Activated CD4-positive, alpha-beta T cell treated with anti-CD3 and anti-CD28 coated beads, Interleukin-2, amount 10 ng/mL, durations not matched to agents 24 days and 14 days (primary cell): ENCODE measurements around the gene ERBB3. TPM values are rescaled to one million over a fixed set of nuclear protein-coding genes. Genes with fewer than 3 reads are reported as not detected.
"Not testable (repeated sequence)": the region's sequence is repeated elsewhere in the genome, so short reads cannot be mapped to it uniquely, and the experiment has no call there.

ENCODE experiments used
- DNase-seq: peaks from one replicate; pipeline ENCODE4 v3.0.0; 2022
- H3K27ac Mint-ChIP-seq: one replicate; pipeline ENCODE4 v1.8.0; 2022; ENCODE audit warnings: mild to moderate bottlenecking, mixed read lengths
- H3K27me3 Mint-ChIP-seq: one replicate; pipeline ENCODE4 v1.8.0; 2022; ENCODE audit warnings: mixed read lengths
- H3K36me3 Mint-ChIP-seq: one replicate; pipeline ENCODE4 v1.8.0; 2022; ENCODE audit warnings: low read depth, mild to moderate bottlenecking, mixed read lengths
- H3K4me1 Mint-ChIP-seq: one replicate; pipeline ENCODE4 v1.8.0; 2021; ENCODE audit warnings: mixed read lengths
- H3K4me3 Mint-ChIP-seq: one replicate; pipeline ENCODE4 v1.8.0; 2022; ENCODE audit warnings: mild to moderate bottlenecking, moderate library complexity, mixed read lengths
- H3K9me3 Mint-ChIP-seq: one replicate; pipeline ENCODE4 v1.8.0; 2021; ENCODE audit warnings: mixed read lengths
- intact Hi-C: fragments of 100-400 bp; cut with micrococcal nuclease; formaldehyde crosslinking; loops from one replicate; pipeline ENCODE4 v1.15.1; 2023
- total RNA-seq: library from RNA; stranded (reverse); gene quantifications from 2 replicates; pipeline ENCODE4 v1.2.3, GENCODE V29; 2022

The ERBB3 gene
- total RNA-seq, 1 donor from 2014 or later, result 0.14 TPM

- peak overlapping the region; percentile 98 for H3K4me3 Mint-ChIP-seq
Observed at GRCh38 chr12:56107242-56107641, 27.3 kb downstream of the ERBB3 start.

DNA sequence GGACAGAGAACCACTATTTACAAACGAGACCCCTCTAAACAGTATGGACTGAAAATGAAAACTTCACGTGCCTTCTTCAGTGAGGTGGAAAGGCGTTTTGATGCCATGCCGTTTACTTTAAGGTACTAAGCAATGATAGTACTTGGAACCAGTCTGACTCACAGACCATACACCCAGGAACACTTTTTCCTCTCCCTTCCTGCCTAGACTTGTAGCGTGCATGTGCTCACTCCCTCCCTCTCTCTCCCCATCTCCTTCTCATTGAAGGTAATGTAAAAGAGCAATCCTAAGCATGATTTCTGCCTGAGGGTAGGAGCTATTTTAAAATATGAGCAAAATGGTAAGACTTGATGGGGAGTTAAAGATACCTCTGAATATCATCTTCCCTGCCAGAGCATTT is 30.6 kb downstream of the ERBB3 start:
- Mint-ChIP-seq H3K27me3 (no peaks in the 10 kb centered on the region), H3K4me3 (no peak overlapping the region), H3K27ac (no peak overlapping the region), H3K4me1 (peaks cover 22% of the 10 kb centered on the region), H3K9me3 (no peaks in the 10 kb centered on the region), H3K36me3 (peaks cover 81% of the 10 kb centered on the region)
- intact Hi-C loops, result no loop called here
- DNase-seq, result no peak

More at GRCh38 chr12:56107242-56107641, 27.3 kb downstream of the ERBB3 start:
- Mint-ChIP-seq H3K27me3 (no peaks in the 10 kb centered on the region), H3K9me3 (no peaks in the 10 kb centered on the region), H3K27ac (peak overlapping the region; percentile 26), H3K4me1 (peaks cover 31% of the 10 kb centered on the region), H3K36me3 (peaks cover 69% of the 10 kb centered on the region)
- intact Hi-C loops, result no loop called here
- DNase-seq, result no peak

DNA sequence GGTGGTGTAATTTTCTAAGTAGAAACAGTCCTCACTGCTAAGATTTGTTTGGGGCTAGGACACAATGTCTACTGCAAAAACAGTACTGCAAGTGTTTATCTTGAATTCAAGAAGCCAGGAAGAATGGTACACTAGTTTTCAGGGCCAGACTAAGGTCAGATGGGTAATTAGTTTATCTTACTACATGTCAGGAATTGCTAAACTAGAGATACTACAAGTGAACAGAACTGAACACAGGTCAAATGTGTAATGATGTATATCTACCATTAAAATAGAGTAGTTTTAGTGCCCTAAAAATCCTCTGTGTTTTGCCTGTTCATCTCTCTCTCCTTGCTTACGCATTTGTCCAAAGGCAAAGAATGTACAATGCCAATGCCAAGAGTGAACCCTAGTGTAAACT is 34.1 kb downstream of the ERBB3 start:
- peaks cover 68% of the 10 kb centered on the region for H3K36me3 Mint-ChIP-seq
- no peaks in the 10 kb centered on the region for H3K9me3 Mint-ChIP-seq
- peaks cover 25% of the 10 kb centered on the region for H3K4me1 Mint-ChIP-seq
- H3K4me3 Mint-ChIP-seq, result no peak overlapping the region
- peaks cover 3% of the 10 kb centered on the region for H3K27me3 Mint-ChIP-seq
- peak overlapping the region; percentile 29 for H3K27ac Mint-ChIP-seq
- intact Hi-C loops, result no loop called here
- DNase-seq, result no peak

DNA sequence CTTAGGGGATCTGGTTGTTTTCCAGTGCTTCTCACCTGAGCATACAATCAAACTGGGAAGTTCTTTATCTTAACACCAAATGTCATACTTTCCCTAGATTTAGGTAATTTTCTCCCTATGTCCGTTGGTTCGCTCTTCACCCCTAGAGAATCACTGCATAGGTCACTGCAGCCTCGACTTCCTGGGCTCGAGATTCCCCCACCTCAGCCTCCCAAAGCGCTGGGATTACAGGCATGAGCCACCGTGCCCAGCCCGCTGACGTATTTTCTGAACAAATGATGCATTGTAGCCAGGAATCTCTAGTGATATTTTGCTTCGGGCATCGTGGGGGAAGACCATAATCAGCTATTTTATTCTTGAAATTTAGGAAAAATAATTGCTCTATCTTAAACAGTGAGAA is 35.4 kb downstream of the ERBB3 start:
- no peak for DNase-seq
- H3K27me3 Mint-ChIP-seq, result peaks cover 3% of the 10 kb centered on the region
- H3K4me3 Mint-ChIP-seq, result peak overlapping the region; percentile 97
- peaks cover 58% of the 10 kb centered on the region for H3K36me3 Mint-ChIP-seq
- peak overlapping the region; percentile 100 for H3K27ac Mint-ChIP-seq
- intact Hi-C loops, result loop anchor here (5.0 kb wide), 2 partner anchors 288 to 522 kb away; partner anchors contain the start of gene DNAJC14
- H3K4me1 Mint-ChIP-seq, result peaks cover 35% of the 10 kb centered on the region
- no peaks in the 10 kb centered on the region for H3K9me3 Mint-ChIP-seq

DNA sequence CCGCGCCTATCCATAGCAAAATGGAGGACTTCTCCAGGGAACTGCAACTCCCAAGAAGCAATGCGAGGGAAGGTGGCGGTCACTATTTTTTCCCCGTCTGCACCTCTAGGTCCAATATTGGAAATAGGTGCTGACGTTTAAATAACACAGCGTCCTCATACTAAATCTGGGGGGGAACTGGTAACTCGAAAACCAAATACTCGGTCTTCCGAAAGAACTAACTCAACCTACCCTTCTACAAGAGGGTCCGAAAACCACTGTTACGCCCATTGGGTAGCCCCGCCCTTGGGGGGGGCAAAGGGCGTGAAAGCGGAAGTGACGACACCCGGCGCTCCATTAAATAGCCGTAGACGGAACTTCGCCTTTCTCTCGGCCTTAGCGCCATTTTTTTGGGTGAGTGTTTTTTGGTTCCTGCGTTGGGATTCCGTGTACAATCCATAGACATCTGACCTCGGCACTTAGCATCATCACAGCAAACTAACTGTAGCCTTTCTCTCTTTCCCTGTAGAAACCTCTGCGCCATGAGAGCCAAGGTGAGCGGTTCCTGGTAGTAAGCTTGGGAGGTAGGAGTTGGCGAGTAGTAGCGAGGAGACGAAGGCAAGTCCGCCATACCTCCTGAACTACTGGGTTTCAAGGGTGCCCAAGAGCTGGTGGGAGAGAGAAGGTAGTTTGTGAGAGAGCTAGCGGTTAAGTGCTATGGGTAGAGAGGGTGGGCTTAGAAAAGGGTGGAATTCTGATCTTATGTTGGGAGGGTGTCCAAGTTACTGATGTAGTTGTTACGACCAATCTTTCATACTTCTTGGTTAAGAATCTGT is 36.5 kb downstream of the ERBB3 start, which contains the start of gene RPL41:
TSS of gene RPL41 (plus strand) at position 367 of the 815 bp plus-strand sequence.
- H3K36me3 Mint-ChIP-seq, result peaks cover 51% of the 10 kb centered on the region
- peak within 1 kb of the TSS; percentile 100 for H3K27ac Mint-ChIP-seq
- peak within 1 kb of the TSS; percentile 97 for H3K4me3 Mint-ChIP-seq
- H3K9me3 Mint-ChIP-seq, result no peaks in the 10 kb centered on the region
- peak; percentile 99 for DNase-seq
- peaks cover 35% of the 10 kb centered on the region for H3K4me1 Mint-ChIP-seq
- intact Hi-C loops, result loop anchor here (1.0 to 5.0 kb wide), 6 partner anchors 12 to 521 kb away; partner anchors contain the start of genes DNAJC14 and PA2G4
- peaks cover 3% of the 10 kb centered on the region for H3K27me3 Mint-ChIP-seq

DNA sequence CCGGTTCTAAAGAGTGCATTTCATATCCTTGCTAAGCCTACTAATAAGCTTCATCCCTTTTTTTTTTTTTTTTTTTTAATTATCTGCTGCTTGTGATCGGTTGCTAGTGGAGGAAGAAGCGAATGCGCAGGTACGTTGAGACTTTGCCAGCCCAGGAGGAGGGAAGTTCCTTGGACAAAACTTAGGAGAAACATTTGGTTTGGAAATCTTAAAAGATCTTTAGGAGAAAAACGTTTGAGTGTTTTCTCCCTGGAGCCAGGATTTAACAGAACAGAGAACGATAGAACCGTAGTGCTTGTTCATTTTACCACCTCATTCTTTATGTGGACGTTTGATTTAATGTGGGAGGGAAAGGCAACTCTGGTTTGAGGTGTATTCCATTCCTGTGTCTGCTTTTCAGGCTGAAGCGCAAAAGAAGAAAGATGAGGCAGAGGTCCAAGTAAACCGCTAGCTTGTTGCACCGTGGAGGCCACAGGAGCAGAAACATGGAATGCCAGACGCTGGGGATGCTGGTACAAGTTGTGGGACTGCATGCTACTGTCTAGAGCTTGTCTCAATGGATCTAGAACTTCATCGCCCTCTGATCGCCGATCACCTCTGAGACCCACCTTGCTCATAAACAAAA is 37.2 kb downstream of the ERBB3 start:
- H3K27me3 Mint-ChIP-seq, H3K9me3 Mint-ChIP-seq: not testable (repeated sequence)
- peaks cover 51% of the 10 kb centered on the region for H3K36me3 Mint-ChIP-seq
- peaks cover 35% of the 10 kb centered on the region for H3K4me1 Mint-ChIP-seq
- H3K4me3 Mint-ChIP-seq, result peak overlapping the region; percentile 97
- peak overlapping the region; percentile 100 for H3K27ac Mint-ChIP-seq
- intact Hi-C loops, result loop anchor here (5.0 kb wide), 2 partner anchors 290 to 520 kb away; partner anchors contain the start of gene DNAJC14
- peak; percentile 64 for DNase-seq

DNA sequence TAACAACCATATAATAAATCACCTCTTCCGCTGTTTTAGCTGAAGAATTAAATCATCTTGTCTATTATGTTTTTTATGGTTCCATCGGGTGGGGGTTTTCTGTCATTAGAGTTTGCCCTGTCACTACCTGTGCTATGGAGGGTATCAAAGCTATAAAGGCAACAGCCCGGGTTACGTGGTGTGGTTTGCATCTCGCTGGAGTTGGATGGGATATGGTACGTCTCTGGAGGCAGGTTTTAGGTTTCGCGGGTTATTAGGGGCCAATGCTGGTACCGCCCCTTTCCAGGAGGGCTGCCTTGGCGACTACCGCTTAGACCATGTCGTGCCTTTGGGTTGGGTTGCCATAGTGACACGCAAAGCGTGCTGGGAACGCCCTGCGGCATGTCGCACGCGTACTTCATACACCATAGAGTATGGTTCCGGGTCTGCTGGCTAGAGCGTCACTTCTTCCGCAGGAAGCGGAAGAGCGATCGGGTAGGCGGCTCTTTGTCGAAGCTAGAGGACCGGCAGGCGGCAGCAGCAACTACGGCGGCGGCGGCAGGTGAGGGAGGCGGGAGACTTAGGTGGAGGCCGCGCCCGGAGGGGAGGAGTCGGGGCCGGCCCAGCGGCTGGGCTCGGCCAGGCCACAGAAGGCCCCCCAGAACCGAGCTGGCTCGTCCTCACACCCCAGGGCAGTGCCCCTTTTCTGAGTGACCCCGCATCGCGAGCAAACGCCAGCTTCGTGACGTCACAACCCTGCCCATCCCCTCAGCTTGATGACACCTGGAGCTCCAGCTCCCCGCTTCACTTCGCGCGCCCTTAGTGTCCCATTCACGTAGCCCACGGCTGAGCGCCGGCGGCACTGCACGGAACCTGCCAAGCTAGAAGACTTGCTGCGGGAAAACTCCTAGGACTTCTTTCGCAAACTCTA is 38.1 kb downstream of the ERBB3 start, which contains the start of gene ZC3H10:
TSS of gene ZC3H10 (plus strand) at position 489 of the 910 bp plus-strand sequence. CDS start 2,297 bp downstream, outside the sequence.
- Mint-ChIP-seq H3K4me1 (peaks cover 35% of the 10 kb centered on the region), H3K27me3 (peaks cover 3% of the 10 kb centered on the region), H3K9me3 (no peaks in the 10 kb centered on the region), H3K4me3 (peak within 1 kb of the TSS; percentile 97), H3K36me3 (peaks cover 42% of the 10 kb centered on the region), H3K27ac (peak within 1 kb of the TSS; percentile 100)
- intact Hi-C loops, result loop anchor here (1.0 to 5.0 kb wide), 12 partner anchors 8 to 570 kb away; partner anchors contain the start of genes ANKRD52, CS, DNAJC14 and MYL6
- DNase-seq, result peak; percentile 99

DNA sequence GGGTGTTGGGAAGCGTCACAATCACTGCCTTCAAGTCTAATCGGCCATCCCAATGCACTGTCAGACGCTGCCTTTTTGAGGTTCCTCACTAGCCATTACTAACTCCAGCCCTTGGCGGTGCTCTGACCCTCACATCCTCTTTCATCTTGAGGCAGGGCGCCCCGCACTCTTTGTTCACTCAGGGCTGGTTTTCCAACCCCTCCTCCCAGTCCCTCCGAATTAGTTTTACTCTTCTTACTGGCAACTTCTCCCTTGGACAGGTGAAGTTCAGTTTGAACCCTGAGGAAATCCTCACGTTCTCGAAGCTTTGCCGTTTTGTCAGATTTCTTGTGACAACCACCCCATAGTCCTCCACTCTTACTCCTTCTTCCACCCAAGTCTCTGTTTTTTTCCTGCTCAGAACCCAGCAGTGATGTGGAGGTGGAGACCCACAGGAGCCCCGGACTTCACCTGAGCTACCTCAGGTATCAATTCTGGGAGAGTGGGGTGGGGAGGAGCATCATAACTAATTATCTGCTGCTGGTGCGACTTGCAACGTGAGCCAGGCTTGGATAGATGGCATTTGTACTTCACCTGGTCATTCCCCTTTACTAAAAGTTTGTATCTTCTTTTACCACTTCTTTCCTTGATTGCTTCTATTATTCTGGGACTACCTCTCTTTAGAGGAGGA is 38.9 kb downstream of the ERBB3 start:
- intact Hi-C loops, result loop anchor here (1.0 to 5.0 kb wide), 14 partner anchors 7 to 569 kb away; partner anchors contain the start of genes ANKRD52, CS, DNAJC14 and MYL6
- no peaks in the 10 kb centered on the region for H3K9me3 Mint-ChIP-seq
- H3K4me1 Mint-ChIP-seq, result peaks cover 36% of the 10 kb centered on the region
- peak overlapping the region; percentile 97 for H3K4me3 Mint-ChIP-seq
- peaks cover 35% of the 10 kb centered on the region for H3K36me3 Mint-ChIP-seq
- H3K27me3 Mint-ChIP-seq, result peaks cover 3% of the 10 kb centered on the region
- DNase-seq, result no peak
- peak overlapping the region; percentile 100 for H3K27ac Mint-ChIP-seq

DNA sequence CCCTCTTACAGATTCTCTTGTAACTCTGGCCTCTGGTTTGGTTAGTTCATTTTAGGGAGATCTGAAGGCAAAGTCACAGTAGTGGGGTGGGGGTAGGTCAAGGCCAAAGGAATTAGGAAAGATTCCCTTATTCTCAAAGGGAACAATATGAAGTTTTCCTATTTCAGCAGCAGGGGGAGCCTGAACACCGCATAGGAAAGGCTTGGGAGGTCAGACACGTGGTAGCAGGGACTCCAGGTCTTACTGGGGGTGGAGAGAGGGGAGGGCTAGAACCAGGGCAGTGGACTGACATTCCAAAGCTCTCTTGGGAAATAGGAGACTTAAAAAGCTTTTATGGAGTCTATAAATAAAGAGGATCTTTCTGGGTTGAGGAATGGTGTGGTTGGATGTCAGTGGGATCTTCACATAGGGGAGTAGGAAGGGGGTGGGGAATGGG is 39.4 kb downstream of the ERBB3 start:
- Mint-ChIP-seq H3K4me3 (peak overlapping the region; percentile 97), H3K9me3 (no peaks in the 10 kb centered on the region), H3K4me1 (peaks cover 38% of the 10 kb centered on the region), H3K27ac (peak overlapping the region; percentile 100), H3K36me3 (peaks cover 29% of the 10 kb centered on the region), H3K27me3 (peaks cover 3% of the 10 kb centered on the region)
- peak; percentile 89 for DNase-seq
- intact Hi-C loops, result loop anchor here (1.0 to 5.0 kb wide), 9 partner anchors 70 to 518 kb away; partner anchors contain the start of genes ANKRD52, CS, DNAJC14 and NABP2

DNA sequence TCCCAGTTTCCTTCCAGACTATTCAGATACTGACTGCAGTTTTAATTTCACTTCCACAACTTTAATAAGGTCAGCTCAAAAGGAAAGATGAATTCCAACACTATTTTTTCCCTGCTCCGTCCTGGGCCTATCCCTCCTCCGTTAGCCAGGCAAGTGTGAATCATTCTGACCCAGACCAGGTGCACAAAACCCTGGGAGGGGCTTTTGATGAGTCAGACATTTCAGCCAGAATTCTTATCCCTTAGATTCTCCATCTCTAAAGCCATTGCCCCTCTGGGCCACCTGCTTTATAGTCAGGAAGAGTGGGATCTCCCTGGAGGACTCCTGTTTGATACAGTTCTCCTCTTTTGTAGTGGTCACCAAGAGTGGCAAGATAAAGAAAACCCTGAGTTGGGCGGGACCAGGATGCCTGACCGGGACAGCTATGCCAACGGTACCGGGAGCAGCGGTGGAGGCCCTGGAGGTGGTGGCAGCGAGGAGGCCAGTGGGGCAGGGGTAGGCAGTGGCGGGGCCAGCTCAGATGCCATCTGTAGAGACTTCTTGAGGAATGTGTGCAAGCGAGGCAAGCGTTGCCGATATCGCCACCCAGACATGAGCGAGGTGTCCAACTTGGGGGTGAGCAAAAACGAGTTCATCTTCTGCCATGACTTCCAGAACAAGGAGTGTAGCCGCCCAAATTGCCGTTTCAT is 40.3 kb downstream of the ERBB3 start:
- Mint-ChIP-seq H3K27ac (no peak overlapping the region), H3K4me1 (peaks cover 39% of the 10 kb centered on the region), H3K9me3 (no peaks in the 10 kb centered on the region), H3K36me3 (peaks cover 25% of the 10 kb centered on the region), H3K4me3 (no peak overlapping the region), H3K27me3 (peaks cover 3% of the 10 kb centered on the region)
- intact Hi-C loops, result loop anchor here (10.0 kb wide), 1 partner anchor 1634 kb away; the partner anchor contains the start of genes CDK4 and MARCHF9
- no peak for DNase-seq

DNA sequence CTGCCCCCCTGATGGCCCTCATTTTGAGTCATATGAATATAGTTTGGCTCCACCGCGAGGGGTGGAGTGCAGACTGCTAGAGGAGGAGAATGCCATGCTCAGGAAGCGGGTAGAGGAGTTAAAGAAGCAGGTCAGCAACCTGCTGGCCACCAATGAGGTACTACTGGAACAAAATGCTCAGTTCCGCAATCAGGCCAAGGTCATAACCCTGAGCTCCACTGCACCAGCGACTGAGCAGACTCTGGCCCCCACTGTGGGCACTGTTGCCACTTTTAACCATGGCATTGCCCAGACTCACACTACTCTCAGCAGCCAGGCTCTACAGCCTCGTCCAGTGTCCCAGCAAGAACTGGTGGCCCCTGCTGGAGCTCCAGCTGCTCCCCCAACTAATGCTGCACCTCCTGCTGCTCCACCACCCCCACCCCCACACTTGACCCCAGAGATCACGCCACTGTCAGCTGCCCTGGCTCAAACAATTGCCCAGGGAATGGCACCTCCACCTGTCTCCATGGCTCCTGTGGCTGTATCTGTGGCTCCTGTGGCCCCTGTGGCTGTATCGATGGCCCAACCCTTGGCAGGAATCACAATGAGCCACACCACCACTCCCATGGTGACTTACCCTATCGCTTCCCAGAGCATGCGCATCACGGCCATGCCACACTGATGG is 41.4 kb downstream of the ERBB3 start:
- intact Hi-C loops, result loop anchor here (10.0 kb wide), 1 partner anchor 1633 kb away; the partner anchor contains the start of genes CDK4 and MARCHF9
- H3K36me3 Mint-ChIP-seq, result peaks cover 27% of the 10 kb centered on the region
- H3K27ac Mint-ChIP-seq, result no peak overlapping the region
- no peaks in the 10 kb centered on the region for H3K9me3 Mint-ChIP-seq
- DNase-seq, result no peak
- peaks cover 3% of the 10 kb centered on the region for H3K27me3 Mint-ChIP-seq
- H3K4me3 Mint-ChIP-seq, result no peak overlapping the region
- H3K4me1 Mint-ChIP-seq, result peaks cover 42% of the 10 kb centered on the region
